HepG2 (cell line): Measurements from ENCODE around the gene CAMK1. TPM values are rescaled to one million over a fixed set of nuclear protein-coding genes. Genes with fewer than 3 reads are reported as not detected.
A peak's percentile ranks its signal among the peaks of the same experiment; 100 is the strongest.

ENCODE experiments used
- ATAC-seq: fragments of 200-7000 bp; cut with Tn5 transposase; 3 replicates; pipeline ENCODE4 v1.9.1; 2020; ENCODE audit warnings: mild to moderate bottlenecking, moderate library complexity
- BruUV-seq: library from RNA; stranded (reverse); fragments of 400-500 nt; replicated peaks from 2 replicates; lab custom pipeline; 2021; lab: Mats Ljungman, UMichigan
- CTCF ChIA-PET: fragments of 300-600 bp; formaldehyde crosslinking; extraction: SDS; loops from one replicate; lab custom pipeline; 2021; ENCODE audit warnings: low total read pairs, inconsistent platforms, low intra/inter-chr PET ratio; lab: Yijun Ruan, JAX
- POLR2A ChIA-PET: fragments of 350-600 bp; sonication (Branson Sonifier 250); formaldehyde crosslinking; loops from one replicate; lab custom pipeline; 2020; ENCODE audit warnings: antibody characterized with exemption, inconsistent platforms; lab: Yijun Ruan, JAX
- DNase-seq: peaks from one replicate; pipeline ENCODE4 v3.0.0-alpha.2; 2015; ENCODE audit warnings: low spot score
- FAIRE-seq: peaks from 3 replicates; lab custom pipeline; 2011; peaks lifted over from hg19 to GRCh38; lab: Jason Lieb, UNC
- H2AFZ ChIP-seq: one replicate; pipeline ENCODE4 v1.6.1; 2011; ENCODE audit warnings: low read length, inconsistent platforms
- H3K27ac ChIP-seq: fragments of 300-600 bp; 3 replicates; pipeline ENCODE4 v1.8.0; 2011; ENCODE audit warnings: mixed run types, mild to moderate bottlenecking, mixed read lengths, low read length, inconsistent platforms; ENCODE audit not compliant: insufficient read depth; ENCODE audit errors: extremely low read length
- H3K27me3 ChIP-seq, 2 experiments: fragments of 200-600 bp in 1 of 2; 2 replicates in 1 of 2; 3 replicates in 1 of 2; pipeline versions ENCODE4 v1.6.0 to v1.8.0; 2011; ENCODE audit warnings: low read length in 2 of 2, mild to moderate bottlenecking in 2 of 2, moderate library complexity in 2 of 2, inconsistent platforms in 1 of 2; ENCODE audit not compliant: insufficient read depth in 2 of 2, control insufficient read depth in 1 of 2
- H3K36me3 ChIP-seq, 2 experiments: fragments of 200-600 bp in 1 of 2; replicated peaks in 1 of 2; 2 replicates in 1 of 2; 3 replicates in 1 of 2; pipeline versions ENCODE4 v1.5.1 to v1.8.0; 2011; ENCODE audit warnings: low read length in 2 of 2, inconsistent platforms in 1 of 2; ENCODE audit not compliant: insufficient read depth in 2 of 2, control insufficient read depth in 1 of 2
- H3K4me1 ChIP-seq: 2 replicates; pipeline ENCODE4 v1.5.1; 2012; ENCODE audit warnings: low read length, inconsistent platforms; ENCODE audit not compliant: insufficient read depth
- H3K4me2 ChIP-seq: 2 replicates; pipeline ENCODE4 v1.6.0; 2011; ENCODE audit warnings: low read depth, low read length, inconsistent platforms
- H3K4me3 ChIP-seq, 3 experiments: fragments of 200-600 bp in 1 of 3; sonication (generic), shearing (Covaris generic) in 1 of 3; replicated peaks in 1 of 3; 2 replicates each; pipeline ENCODE4 v1.5.1; 2011 to 2016; ENCODE audit warnings: low read length in 3 of 3, inconsistent platforms in 2 of 3, low read depth in 2 of 3, mild to moderate bottlenecking in 2 of 3, control low read depth in 1 of 3, mixed read lengths in 1 of 3; ENCODE audit not compliant: insufficient read depth in 1 of 3
- H3K79me2 ChIP-seq: one replicate; pipeline ENCODE4 v1.6.1; 2011; ENCODE audit warnings: low read length, inconsistent platforms; ENCODE audit not compliant: insufficient read depth
- H3K9ac ChIP-seq: 2 replicates; pipeline ENCODE4 v1.6.0; 2011; ENCODE audit warnings: mild to moderate bottlenecking, low read depth, low read length, inconsistent platforms; ENCODE audit not compliant: insufficient read depth
- H3K9me3 ChIP-seq: 2 replicates; pipeline ENCODE4 v1.5.1; 2012; ENCODE audit warnings: mild to moderate bottlenecking, low read length
- H4K20me1 ChIP-seq: 2 replicates; pipeline ENCODE4 v1.6.0; 2011; ENCODE audit warnings: inconsistent platforms, mild to moderate bottlenecking, low read length, moderate library complexity; ENCODE audit not compliant: insufficient read depth
- BHLHE40 ChIP-seq: IDR thresholded peaks from 2 replicates; pipeline ENCODE4 v1.6.1; 2011; ENCODE audit warnings: low read length, improper control_type of control experiment
- CENPBD1 ChIP-seq: sonication (generic); formaldehyde crosslinking; IDR thresholded peaks from 2 replicates; pipeline ENCODE4 v1.8.0; 2022; ENCODE audit warnings: missing genetic modification reagents, low read depth, mild to moderate bottlenecking, borderline replicate concordance
- KDM2A ChIP-seq: sonication (generic); formaldehyde crosslinking; IDR thresholded peaks from 2 replicates; pipeline ENCODE4 v1.4.0; 2020; ENCODE audit warnings: low read depth, missing genetic modification reagents, borderline replicate concordance
- MED8 ChIP-seq: sonication (generic); formaldehyde crosslinking; IDR thresholded peaks from 2 replicates; pipeline ENCODE4 v1.8.1; 2023; ENCODE audit warnings: mild to moderate bottlenecking, missing genetic modification reagents; ENCODE audit not compliant: insufficient replicate concordance
- MTF1 ChIP-seq: sonication (generic); formaldehyde crosslinking; IDR thresholded peaks from 2 replicates; pipeline ENCODE4 v1.5.0; 2020; ENCODE audit warnings: missing genetic modification reagents
- MYC ChIP-seq: sonication (generic); formaldehyde crosslinking; IDR thresholded peaks from 2 replicates; pipeline ENCODE4 v1.9.0; 2021; ENCODE audit warnings: missing genetic modification reagents, borderline replicate concordance
- NFATC3 ChIP-seq: sonication (generic); formaldehyde crosslinking; IDR thresholded peaks from 2 replicates; pipeline ENCODE4 v1.5.1; 2020; ENCODE audit warnings: mild to moderate bottlenecking, missing genetic modification reagents
- POLR2A ChIP-seq, 2 experiments: IDR thresholded peaks; 2 replicates each; pipeline ENCODE4 v1.6.1; 2011; ENCODE audit warnings: low read depth in 2 of 2, low read length in 2 of 2, mild to moderate bottlenecking in 1 of 2, moderate library complexity in 1 of 2; ENCODE audit not compliant: insufficient read depth in 1 of 2
- UBTF ChIP-seq: sonication (generic); formaldehyde crosslinking; IDR thresholded peaks from 2 replicates; pipeline ENCODE4 v1.4.0; 2020; ENCODE audit warnings: mild to moderate bottlenecking, missing genetic modification reagents
- ZBTB7A ChIP-seq: sonication (generic); formaldehyde crosslinking; IDR thresholded peaks from 2 replicates; pipeline ENCODE4 v1.8.0; 2022; ENCODE audit warnings: mild to moderate bottlenecking, missing genetic modification reagents
- ZMAT3 ChIP-seq: sonication (generic); formaldehyde crosslinking; conservative IDR thresholded peaks from 2 replicates; pipeline ENCODE4 v1.7.0; 2021; ENCODE audit warnings: missing genetic modification reagents
- ZNF441 ChIP-seq: sonication (generic); formaldehyde crosslinking; IDR thresholded peaks from 2 replicates; pipeline ENCODE4 v1.7.0; 2021; ENCODE audit warnings: missing genetic modification reagents, borderline replicate concordance
- ZNF558 ChIP-seq: sonication (generic); formaldehyde crosslinking; IDR thresholded peaks from 2 replicates; pipeline ENCODE4 v1.9.0; 2022; ENCODE audit warnings: mild to moderate bottlenecking, missing genetic modification reagents, borderline replicate concordance
- ZNF644 ChIP-seq: IDR thresholded peaks from 2 replicates; pipeline ENCODE4 v1.6.1; 2016; ENCODE audit warnings: low read depth
- ZNF790 ChIP-seq: sonication (generic); formaldehyde crosslinking; IDR thresholded peaks from 2 replicates; pipeline ENCODE4 v1.8.0; 2022; ENCODE audit warnings: missing genetic modification reagents, mild to moderate bottlenecking, borderline replicate concordance
- WGBS: methylation state at CpG from one replicate; pipeline ENCODE4 v1.1.6; 2017; ENCODE audit warnings: low lambda C conversion rate; 5-methylcytosine and 5-hydroxymethylcytosine counted together
- in situ Hi-C: cut with HindIII; loops from 2 replicates; pipeline ENCODE4 v1.10.0; 2017; ENCODE audit warnings: low pct_unique_long_range_greater_than_20kb; ENCODE audit not compliant: extremely low pct_ligation_motif_present
- intact Hi-C: fragments of 100-400 bp; cut with micrococcal nuclease; formaldehyde crosslinking; loops from one replicate; pipeline ENCODE4 v1.10.0; 2022; ENCODE audit not compliant: unreplicated experiment
- polyA plus RNA-seq, 8 experiments: library from polyadenylated mRNA; depleted of rRNA in 3 of 8; stranded (reverse) in 7 of 8; unstranded in 1 of 8; fragments of >200 nt; fragmentation: Illumina TruSeq in 4 of 8; extraction: Trizol in 4 of 8; gene quantifications; 2 replicates each; pipeline versions ENCODE4 v1.2.1 to v1.2.3, GENCODE V29; 2011 to 2016; ENCODE audit warnings: low read depth in 4 of 8, missing spikeins in 1 of 8, mixed read lengths in 1 of 8; ENCODE audit not compliant: insufficient read depth in 1 of 8
- total RNA-seq, 5 experiments: library from RNA; depleted of rRNA; stranded (reverse); fragments of >200 nt; fragmentation: Illumina TruSeq; extraction: Trizol; gene quantifications; 2 replicates each; pipeline ENCODE4 v1.2.3, GENCODE V29; 2016; ENCODE audit warnings: low read depth in 1 of 5
- TF ChIP-seq, protein P1 (sequence below): sonication (generic); formaldehyde crosslinking; IDR thresholded peaks from 2 replicates; pipeline ENCODE4 v1.5.0; 2020; ENCODE audit warnings: missing genetic modification reagents
- TF ChIP-seq, protein P2 (sequence below): sonication (generic); formaldehyde crosslinking; IDR thresholded peaks from 2 replicates; pipeline ENCODE4 v1.5.0; 2020; ENCODE audit warnings: mild to moderate bottlenecking, missing genetic modification reagents, borderline replicate concordance

The CAMK1 gene
- total and polyA plus RNA-seq, 2 of the 13 experiments (the other 11 are each of a cell fraction or from before 2014, with no cell fraction given) = 26.4 to 53.3 TPM

DNA sequence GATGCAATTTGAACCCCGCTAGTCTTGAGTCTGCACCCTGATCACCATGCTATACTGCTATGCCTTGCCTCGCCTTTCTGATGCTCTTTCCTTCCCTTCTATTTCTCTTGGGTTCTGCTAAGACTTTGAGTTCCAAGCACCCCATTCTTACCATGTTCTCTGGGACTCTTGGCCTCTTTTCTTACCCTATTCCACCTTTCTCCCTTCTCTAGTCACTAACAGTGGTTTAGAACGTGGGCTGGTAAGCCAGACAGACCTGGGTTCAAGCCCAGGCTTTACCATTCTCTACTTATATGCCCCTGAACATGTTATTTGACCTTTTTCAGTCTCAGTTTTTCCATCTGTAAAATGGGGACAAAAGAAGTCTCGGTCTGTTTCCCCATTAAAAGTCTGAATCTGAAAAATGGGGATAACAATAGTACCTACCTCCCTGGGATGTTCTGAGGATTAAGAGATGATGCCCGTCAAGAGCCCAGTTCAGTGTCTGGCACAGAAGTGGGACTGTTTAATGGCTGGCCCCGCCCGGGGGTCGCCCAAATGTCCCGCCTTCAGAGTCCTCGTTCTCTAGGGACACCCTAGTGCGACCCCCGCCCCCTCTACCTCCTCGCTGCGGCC is 22.1 kb upstream of the CAMK1 start:
- no peak for DNase-seq
- Histone ChIP-seq H3K4me3 (peak overlapping the region; percentile 72 to 93 (median 93)), H3K4me1 (peaks cover 28% of the 10 kb centered on the region), H3K79me2 (peaks cover 32% of the 10 kb centered on the region), H3K27me3 (peaks cover 0 to 5% of the 10 kb centered on the region in 2 experiments; a peak in 1 of 5 replicates), H2AFZ (no peak overlapping the region), H3K4me2 (peak overlapping the region; percentile 92), H3K9me3 (no peaks in the 10 kb centered on the region), H4K20me1 (no peaks in the 10 kb centered on the region; the same call in 1 of the 2 replicates), H3K27ac (peak overlapping the region; percentile 97), H3K9ac (peak overlapping the region; percentile 95), H3K36me3 (peaks cover 6 to 34% of the 10 kb centered on the region in 2 experiments; a peak in 3 of 5 replicates)
- BruUV-seq = TSS peak; percentile 71
- intact Hi-C loops (loop anchor here (2.0 kb wide), 1 partner anchor 61 kb away; the partner anchor contains the start of gene BRPF1), in situ Hi-C loops (no loop called here)
- ChIA-PET POLR2A (interaction anchor here (1.0 to 1.8 kb wide), 13 partner anchors 8 to 456 kb away, joined by 4 to 33 read pairs (median 8); partner anchors contain the start of genes BRPF1, CAMK1, IL17RC and OGG1), CTCF (no interaction called here)
- no peak for FAIRE-seq
- ATAC-seq = no peak
- 17% methylated on average over 14 of the region's 14 CpGs for WGBS
- TF ChIP-seq, protein P1, sequence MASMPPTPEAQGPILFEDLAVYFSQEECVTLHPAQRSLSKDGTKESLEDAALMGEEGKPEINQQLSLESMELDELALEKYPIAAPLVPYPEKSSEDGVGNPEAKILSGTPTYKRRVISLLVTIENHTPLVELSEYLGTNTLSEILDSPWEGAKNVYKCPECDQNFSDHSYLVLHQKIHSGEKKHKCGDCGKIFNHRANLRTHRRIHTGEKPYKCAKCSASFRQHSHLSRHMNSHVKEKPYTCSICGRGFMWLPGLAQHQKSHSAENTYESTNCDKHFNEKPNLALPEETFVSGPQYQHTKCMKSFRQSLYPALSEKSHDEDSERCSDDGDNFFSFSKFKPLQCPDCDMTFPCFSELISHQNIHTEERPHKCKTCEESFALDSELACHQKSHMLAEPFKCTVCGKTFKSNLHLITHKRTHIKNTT = no peak
- TF ChIP-seq ZNF644 (no peak), POLR2A (IDR thresholded peaks at IDR 0.05; ENCODE audit: insufficient read depth in 1 of 2, low read depth in 2 of 2, low read length in 2 of 2) (no peak), BHLHE40 (no peak), KDM2A (no peak; the same call in 1 of the 2 replicates), NFATC3 (no peak), CENPBD1 (no peak), ZMAT3 (CRISPR knock-in tag) (0 out of 2 replicates have a peak, but pooled peaks have one; percentile 27), ZNF558 (peak; percentile 60; the same call in 1 of the 2 replicates), MTF1 (CRISPR knock-in tag) (no peak), ZNF790 (CRISPR knock-in tag) (no peak), ZNF441 (CRISPR knock-in tag) (no peak), ZBTB7A (CRISPR knock-in tag) (peak; percentile 66; the same call in 1 of the 2 replicates), MED8 (CRISPR knock-in tag) (peak; percentile 20), MYC (CRISPR knock-in tag) (no peak), UBTF (CRISPR knock-in tag) (no peak)
- TF ChIP-seq, protein P2, sequence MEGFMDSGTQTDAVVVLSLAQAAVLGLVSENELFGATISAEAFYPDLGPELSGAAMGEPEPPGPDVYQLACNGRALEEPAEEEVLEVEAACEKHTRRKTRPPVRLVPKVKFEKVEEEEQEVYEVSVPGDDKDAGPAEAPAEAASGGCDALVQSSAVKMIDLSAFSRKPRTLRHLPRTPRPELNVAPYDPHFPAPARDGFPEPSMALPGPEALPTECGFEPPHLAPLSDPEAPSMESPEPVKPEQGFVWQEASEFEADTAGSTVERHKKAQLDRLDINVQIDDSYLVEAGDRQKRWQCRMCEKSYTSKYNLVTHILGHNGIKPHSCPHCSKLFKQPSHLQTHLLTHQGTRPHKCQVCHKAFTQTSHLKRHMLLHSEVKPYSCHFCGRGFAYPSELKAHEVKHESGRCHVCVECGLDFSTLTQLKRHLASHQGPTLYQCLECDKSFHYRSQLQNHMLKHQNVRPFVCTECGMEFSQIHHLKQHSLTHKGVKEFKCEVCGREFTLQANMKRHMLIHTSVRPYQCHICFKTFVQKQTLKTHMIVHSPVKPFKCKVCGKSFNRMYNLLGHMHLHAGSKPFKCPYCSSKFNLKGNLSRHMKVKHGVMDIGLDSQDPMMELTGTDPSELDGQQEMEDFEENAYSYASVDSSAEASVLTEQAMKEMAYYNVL = no peak
